Psoas muscle (tissue), 8 donors: ENCODE measurements around the gene LTO1. TPM values are rescaled to one million over a fixed set of nuclear protein-coding genes. Genes with fewer than 3 reads are reported as not detected.
"Not testable (repeated sequence)": the region's sequence is repeated elsewhere in the genome, so short reads cannot be mapped to it uniquely, and the experiment has no call there.

ENCODE experiments used
- ATAC-seq, 4 donors: fragments of 200-7000 bp; cut with Tn5 transposase; one replicate each; pipeline ENCODE4 v1.9.1; 2020; ENCODE audit warnings: moderate library complexity in 3 of 4, mild to moderate bottlenecking in 2 of 4
- DNase-seq, 2 donors: peaks; one replicate each; pipeline ENCODE4 v3.0.0-alpha.2; 2020
- H3K27ac ChIP-seq: fragments of 200-600 bp; one replicate; pipeline ENCODE4 v1.8.0; 2022
- H3K27me3 ChIP-seq, 3 donors: fragments of 200-600 bp in 1 of 3; one replicate each; pipeline versions ENCODE4 v1.6.1 to v1.8.0; 2013 to 2022; ENCODE audit warnings: low read length in 2 of 3, mild to moderate bottlenecking in 2 of 3, moderate library complexity in 1 of 3; ENCODE audit not compliant: insufficient read depth in 3 of 3
- H3K36me3 ChIP-seq, 2 donors: fragments of 200-600 bp in 1 of 2; one replicate each; pipeline versions ENCODE4 v1.6.1 to v1.8.0; 2013 to 2022; ENCODE audit warnings: low read depth in 1 of 2, mild to moderate bottlenecking in 1 of 2, moderate library complexity in 1 of 2; ENCODE audit not compliant: insufficient read depth in 1 of 2
- H3K4me1 ChIP-seq: fragments of 200-600 bp; one replicate; pipeline ENCODE4 v1.8.0; 2022
- H3K4me3 ChIP-seq: fragments of 200-600 bp; one replicate; pipeline ENCODE4 v1.8.0; 2022; ENCODE audit warnings: mild to moderate bottlenecking
- H3K9me3 ChIP-seq: fragments of 200-600 bp; one replicate; pipeline ENCODE4 v1.8.0; 2022
- CTCF ChIP-seq: fragments of 200-600 bp; IDR thresholded peaks from one replicate; pipeline ENCODE4 v1.8.0; 2022; ENCODE audit warnings: antibody characterized with exemption
- WGBS, 3 donors: extraction: QIAGEN DNeasy Blood & Tissue Kit; methylation state at CpG; one replicate each; pipeline versions ENCODE4 v1.1.6 to v1.1.7; 2013; 5-methylcytosine and 5-hydroxymethylcytosine counted together
- intact Hi-C, 2 donors: fragments of 100-400 bp; cut with DNase I; formaldehyde crosslinking; loops; one replicate each; pipeline versions ENCODE4 v1.11.0 to v1.14.2; 2022
- polyA plus RNA-seq, 3 donors: library from polyadenylated mRNA; stranded (reverse); fragments of 200-250 nt; gene quantifications; one replicate each; pipeline ENCODE4 v1.2.3, GENCODE V29; 2013
- total RNA-seq, 4 donors: library from RNA; stranded (reverse); fragmentation: NEBNext Ultra II Directional in 2 of 4; extraction: Animal tissue kit (Norgen Biotek cat#: 25700) in 2 of 4; gene quantifications; one replicate each; pipeline versions ENCODE4 v1.2.1 to v1.2.4, GENCODE V29; 2021 to 2023
- donor health status: healthy with polysubstance abuse.
- donor health status: DM: no; HTN: no; CAD: no; lungs with moderate emphysema.
- donor health status: Bipolar disorder and iron deficiency.
- donor health status: healthy.
- donor health status: DM: yes; HTN: yes; CAD: no.
- donor health status: DM: no; HTN: no; CAD: no.
- donor health status: DM: no; HTN: no; CAD: no.
- donor health status: DM: yes; HTN: yes; CAD: no.

Gene LTO1
- total and polyA plus RNA-seq, 7 donors = 8.5 to 28.1 (median 9.2) TPM

DNA sequence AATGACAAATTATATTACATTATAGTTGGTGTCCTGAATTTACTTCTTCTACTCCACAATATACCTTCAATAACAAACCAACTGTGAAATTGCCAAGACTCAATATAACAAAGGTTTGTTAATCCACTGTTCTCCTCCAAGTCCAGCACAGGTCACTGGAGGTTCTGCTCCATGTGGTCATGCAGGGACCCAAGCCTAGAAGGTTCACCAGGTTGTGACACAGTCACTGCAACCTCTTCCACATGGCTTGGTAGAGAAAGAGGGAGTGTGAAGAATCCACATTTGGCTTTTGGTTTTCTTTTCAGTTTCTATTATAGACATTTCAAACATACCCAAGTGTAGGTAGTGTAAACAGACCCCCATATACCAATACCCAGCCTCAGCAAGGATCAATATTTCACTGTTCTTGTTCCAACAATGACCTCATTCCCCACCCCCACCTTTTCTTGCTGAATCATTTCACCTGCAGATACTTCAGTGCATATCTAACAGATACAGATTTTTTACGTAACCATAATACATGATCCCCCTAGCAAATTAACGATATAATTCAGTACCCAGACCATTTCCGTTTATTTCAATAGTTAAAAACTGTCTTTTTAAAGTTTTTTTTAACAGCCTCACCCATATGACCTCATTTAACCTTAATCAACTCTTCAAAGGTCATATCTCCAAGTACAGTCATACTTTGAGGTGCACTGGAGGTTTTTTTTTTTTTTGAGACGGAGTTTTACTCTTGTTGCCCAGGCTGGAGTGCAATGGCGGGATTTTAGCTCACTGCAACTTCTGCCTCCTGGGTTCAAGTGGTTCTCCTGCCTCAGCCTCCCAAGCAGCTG lies 14.5 kb upstream of the LTO1 start:
- no peak for ATAC-seq
- peaks cover 0 to 34% (median 3%) of the 10 kb centered on the region in 3 donors for H3K27me3 ChIP-seq
- no peak overlapping the region for H3K4me3 ChIP-seq
- DNase-seq = no peak
- H3K9me3 ChIP-seq = no peaks in the 10 kb centered on the region
- 86 to 92% (median 90%) methylated on average over 5 of the region's 5 CpGs for WGBS, 3 donors
- no peaks in the 10 kb centered on the region for H3K36me3 ChIP-seq
- H3K27ac ChIP-seq = no peak overlapping the region
- intact Hi-C loops = loop anchor here (5.0 kb wide), 2 partner anchors 113 to 198 kb away; no protein-coding TSS in a partner anchor
- H3K4me1 ChIP-seq = no peaks in the 10 kb centered on the region
- no peak for TF ChIP-seq CTCF

DNA sequence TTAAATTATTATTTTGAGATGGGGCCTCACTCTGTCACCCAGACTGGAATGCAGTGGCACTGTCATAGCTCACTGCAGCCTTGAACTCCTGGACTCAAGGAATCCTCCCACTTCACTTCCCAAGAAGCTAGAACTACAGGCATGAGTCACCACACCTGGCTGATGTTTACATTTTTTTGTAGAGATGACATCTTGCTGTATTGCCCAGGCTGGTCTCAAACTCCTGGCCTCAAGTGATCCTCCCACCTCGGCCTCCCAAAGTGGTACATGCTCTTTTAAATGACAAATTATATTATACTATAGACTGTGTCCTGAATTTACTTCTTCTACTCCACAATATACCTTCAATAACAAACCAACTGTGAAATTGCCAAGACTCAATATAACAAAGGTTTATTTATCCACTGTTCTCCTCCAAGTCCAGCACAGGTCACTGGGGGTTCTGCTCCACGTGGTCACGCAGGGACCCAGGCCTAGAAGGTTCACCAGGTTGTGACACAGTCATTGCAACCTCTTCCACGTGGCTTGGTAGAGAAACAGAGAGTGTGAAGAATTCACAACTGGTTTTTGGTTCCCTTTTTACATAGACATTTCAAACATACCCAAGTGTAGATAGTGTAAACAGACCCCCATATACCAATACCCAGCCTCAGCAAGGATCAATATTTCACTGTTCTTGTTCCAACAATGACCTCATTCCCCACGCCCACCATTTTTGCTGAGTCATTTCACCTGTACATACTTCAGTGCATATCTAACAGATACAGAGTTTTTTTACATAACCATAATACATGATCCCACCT lies 13.0 kb upstream of the LTO1 start:
- intact Hi-C loops = loop anchor here (5.0 kb wide), 2 partner anchors 114 to 199 kb away; no protein-coding TSS in a partner anchor
- not testable (repeated sequence) for H3K4me3 ChIP-seq, H3K27ac ChIP-seq, H3K4me1 ChIP-seq, H3K9me3 ChIP-seq, ATAC-seq, H3K36me3 ChIP-seq, DNase-seq
- WGBS, 3 donors = 76 to 81% (median 79%) methylated on average over 5 of the region's 5 CpGs
- peaks cover 0 to 22% (median 0%) of the 10 kb centered on the region in 3 donors for H3K27me3 ChIP-seq

GRCh38 chr11:69686856-69687255 lies 11.7 kb upstream of the LTO1 start:
- Histone ChIP-seq H3K36me3 (no peaks in the 10 kb centered on the region), H3K9me3 (no peaks in the 10 kb centered on the region), H3K4me3 (no peak overlapping the region), H3K27ac (no peak overlapping the region), H3K27me3 (peaks cover 0 to 10% (median 0%) of the 10 kb centered on the region in 3 donors), H3K4me1 (no peaks in the 10 kb centered on the region)
- TF ChIP-seq CTCF = no peak
- ATAC-seq = no peak
- no peak for DNase-seq
- 86 to 94% (median 88%) methylated on average over 8 of the region's 8 CpGs for WGBS, 3 donors
- intact Hi-C loops = loop anchor here (1.0 to 5.0 kb wide), 3 partner anchors 115 to 203 kb away; no protein-coding TSS in a partner anchor

GRCh38 chr11:69686452-69686851 lies 11.3 kb upstream of the LTO1 start:
- Histone ChIP-seq H3K27ac (no peak overlapping the region), H3K4me1 (no peaks in the 10 kb centered on the region), H3K9me3 (no peaks in the 10 kb centered on the region), H3K36me3 (no peaks in the 10 kb centered on the region), H3K4me3 (no peak overlapping the region), H3K27me3 (peaks cover 0 to 7% (median 0%) of the 10 kb centered on the region in 3 donors)
- 70 to 79% (median 71%) methylated on average over 12 to 13 of the region's 13 CpGs for WGBS, 3 donors
- no peak for DNase-seq
- no peak for TF ChIP-seq CTCF
- ATAC-seq = no peak
- intact Hi-C loops = loop anchor here (1.0 to 5.0 kb wide), 3 partner anchors 116 to 204 kb away; no protein-coding TSS in a partner anchor

DNA sequence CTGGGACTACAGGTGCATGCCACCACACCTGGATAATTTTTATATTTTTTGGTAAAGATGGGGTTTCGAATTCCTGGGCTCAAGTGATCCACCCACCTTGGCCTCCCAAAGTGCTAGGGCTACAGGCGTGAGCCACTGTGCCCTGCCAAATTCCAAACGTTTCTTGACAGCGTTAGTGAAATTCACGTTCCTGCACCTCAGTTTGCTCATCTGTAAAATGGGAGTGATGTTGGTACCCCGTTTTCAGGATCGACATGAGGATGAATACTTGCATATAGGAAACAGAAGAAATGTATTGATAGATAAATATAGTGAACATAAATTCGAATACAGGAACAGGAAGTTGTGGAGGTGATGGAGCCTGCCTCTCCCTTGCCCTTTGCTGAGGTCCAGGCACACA lies 10.2 kb upstream of the LTO1 start:
- no peak for ATAC-seq
- DNase-seq = no peak
- no peaks in the 10 kb centered on the region for H3K27me3 ChIP-seq
- no peak overlapping the region for H3K27ac ChIP-seq
- H3K4me1 ChIP-seq = no peaks in the 10 kb centered on the region
- H3K36me3 ChIP-seq = no peaks in the 10 kb centered on the region
- intact Hi-C loops = loop anchor here (2.0 to 5.0 kb wide), 4 partner anchors 117 to 511 kb away; no protein-coding TSS in a partner anchor
- TF ChIP-seq CTCF = no peak
- 64 to 65% (median 64%) methylated on average over 8 of the region's 8 CpGs for WGBS, 3 donors
- no peaks in the 10 kb centered on the region for H3K9me3 ChIP-seq
- H3K4me3 ChIP-seq = no peak overlapping the region
